HG03571 (cell line): ENCODE results near the gene GOLGA6C.
"Not testable (repeated sequence)": the region's sequence is repeated elsewhere in the genome, so short reads cannot be mapped to it uniquely, and the experiment has no call there.

Experiments used
- ATAC-seq: cut with Tn5 transposase; IDR thresholded peaks from one replicate; pipeline ENCODE4 v1.9.1; 2021; ENCODE audit not compliant: unreplicated experiment

Gene GOLGA6C

GRCh38 chr15:75313116-75313845, 55.1 kb downstream of the GOLGA6C start:
- ATAC-seq, result no peak

GRCh38 chr15:75314552-75315290, 56.6 kb downstream of the GOLGA6C start:
- ATAC-seq, result no peak

- ATAC-seq, result not testable (repeated sequence)
These were observed 61.2 kb downstream of the GOLGA6C start for GRCh38 chr15:75319231-75319897.
